Measurements from ENCODE around the gene CYP2F1.
"Not testable (repeated sequence)": the region's sequence is repeated elsewhere in the genome, so short reads cannot be mapped to it uniquely, and the experiment has no call there.

Gene CYP2F1

DNA sequence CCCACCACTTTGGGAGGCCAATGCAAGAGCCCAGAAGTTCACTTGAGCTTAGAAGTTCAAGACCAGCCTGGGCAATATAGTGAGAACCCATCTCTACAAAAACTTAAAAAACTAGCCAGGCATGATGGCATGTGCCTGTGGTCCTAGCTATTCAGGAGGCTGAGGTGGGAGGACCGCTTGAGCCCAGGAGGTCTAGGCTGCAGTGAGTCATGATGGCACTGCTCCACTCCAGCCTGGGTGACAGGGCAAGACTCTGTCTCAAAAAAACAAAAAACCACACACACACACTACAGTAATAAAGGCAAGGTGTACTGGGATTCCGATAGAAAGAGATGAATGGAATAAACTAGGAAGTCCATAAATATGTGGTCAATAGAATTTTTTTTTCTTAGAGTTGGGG, 35.6 kb downstream of the CYP2F1 start:
- TF ChIP-seq CTCF (IDR thresholded peaks at IDR 0.05; ENCODE audit: low read depth, low read length) = no peak
- no peak overlapping the region for H3K4me3 ChIP-seq (ENCODE audit: low read depth, low read length)

DNA sequence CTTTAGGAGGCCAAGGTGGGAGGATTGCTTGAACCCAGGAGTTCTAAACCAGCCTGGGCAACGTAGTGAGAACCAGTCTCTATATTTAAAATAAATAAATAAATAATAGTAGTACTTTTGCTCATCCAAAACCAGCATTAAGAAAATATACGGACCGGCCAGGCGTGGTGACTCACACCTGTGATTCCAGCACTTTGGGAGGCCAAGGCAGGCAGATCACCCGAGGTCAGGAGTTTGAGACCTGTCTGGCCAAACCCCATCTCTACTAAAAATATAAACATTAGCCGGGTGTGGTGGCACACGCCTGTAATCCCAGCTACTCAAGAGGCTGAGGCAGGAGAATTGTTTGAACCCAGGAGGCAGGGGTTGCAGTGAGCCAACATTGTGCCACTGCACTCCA, 36.8 kb downstream of the CYP2F1 start:
- H3K4me3 ChIP-seq (ENCODE audit: low read depth, low read length) = not testable (repeated sequence)

DNA sequence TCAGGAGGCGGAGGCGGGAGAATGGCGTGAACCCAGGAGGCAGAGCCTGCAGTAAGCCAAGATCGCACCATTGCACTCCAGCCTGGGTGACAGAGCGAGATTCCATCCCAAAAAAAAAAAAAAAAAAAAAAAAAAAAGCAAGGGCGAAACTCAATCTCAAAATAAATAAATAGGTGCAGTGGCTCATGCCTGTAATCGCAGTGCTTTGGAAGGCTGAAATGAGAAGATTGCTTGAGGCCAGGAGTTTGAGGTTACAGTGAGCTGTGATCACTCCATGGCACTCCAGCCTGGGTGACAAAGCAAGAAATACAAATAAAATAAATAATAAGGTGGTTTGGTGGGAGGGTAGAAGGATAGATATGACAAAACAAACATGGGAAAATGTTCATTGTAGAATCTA, 39.8 kb downstream of the CYP2F1 start:
- no peak for TF ChIP-seq CTCF (IDR thresholded peaks at IDR 0.05; ENCODE audit: low read depth, low read length)
- no peak overlapping the region for H3K4me3 ChIP-seq (ENCODE audit: low read depth, low read length)

DNA sequence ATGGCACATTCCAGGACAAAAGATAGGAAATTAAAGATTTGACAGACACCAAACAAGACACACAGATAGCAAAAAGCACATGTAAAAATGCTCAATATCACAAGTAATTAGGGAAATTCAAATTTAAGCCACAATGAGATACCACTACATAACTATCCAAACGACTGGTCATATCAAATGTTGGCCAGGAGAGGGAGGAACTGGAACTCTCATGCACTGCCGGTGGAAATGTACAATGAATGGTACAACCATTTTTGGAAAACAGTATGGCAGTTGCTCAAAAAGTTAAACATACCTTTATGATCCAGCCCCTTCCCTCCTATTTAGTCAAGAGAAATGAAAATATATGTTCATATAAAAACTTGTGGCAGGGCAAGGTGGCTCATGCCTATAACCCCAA, 42.0 kb downstream of the CYP2F1 start:
- H3K4me3 ChIP-seq (ENCODE audit: low read depth, low read length) = no peak overlapping the region
- TF ChIP-seq CTCF (IDR thresholded peaks at IDR 0.05; ENCODE audit: low read depth, low read length) = no peak

DNA sequence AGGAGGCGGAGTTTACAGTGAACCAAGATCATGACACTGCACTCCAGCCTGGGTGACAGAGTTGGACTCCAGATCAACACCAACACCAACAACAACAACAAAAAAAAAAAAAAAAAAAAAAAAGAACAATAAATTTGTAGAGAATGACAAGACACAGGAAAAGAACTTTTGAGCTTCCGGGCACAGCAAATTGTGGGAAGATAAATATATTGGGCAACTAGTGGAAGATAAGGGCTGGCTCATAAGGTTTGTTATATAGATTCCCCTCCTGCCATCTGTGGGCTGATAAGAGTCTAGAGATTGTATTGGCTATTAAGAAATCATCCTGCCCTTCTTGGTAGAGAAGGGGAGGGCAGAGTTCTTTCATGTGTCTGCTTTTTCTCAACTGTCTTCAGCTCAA, 45.6 kb downstream of the CYP2F1 start:
- no peak for TF ChIP-seq CTCF (IDR thresholded peaks at IDR 0.05; ENCODE audit: low read depth, low read length)
- H3K4me3 ChIP-seq (ENCODE audit: low read depth, low read length) = no peak overlapping the region

GRCh38 chr19:41161903-41162302, 47.7 kb downstream of the CYP2F1 start:
- no peak for TF ChIP-seq CTCF (IDR thresholded peaks at IDR 0.05; ENCODE audit: low read depth, low read length)
- no peak overlapping the region for H3K4me3 ChIP-seq (ENCODE audit: low read depth, low read length)

- no peak for TF ChIP-seq CTCF (IDR thresholded peaks at IDR 0.05; ENCODE audit: low read depth, low read length)
- H3K4me3 ChIP-seq (ENCODE audit: low read depth, low read length) = no peak overlapping the region
Observed at GRCh38 chr19:41166944-41167804, 52.9 kb downstream of the CYP2F1 start.

Measured in WI38 (cell line).